H4 (cell line): ENCODE results near the gene TRMO. TPM values are rescaled to one million over a fixed set of nuclear protein-coding genes. Genes with fewer than 3 reads are reported as not detected.
A peak's percentile ranks its signal among the peaks of the same experiment; 100 is the strongest.
"Not testable (repeated sequence)": the region's sequence is repeated elsewhere in the genome, so short reads cannot be mapped to it uniquely, and the experiment has no call there.

ENCODE experiments used
- DNase-seq: peaks from one replicate; pipeline ENCODE4 v3.0.0-alpha.2; 2015; ENCODE audit warnings: low spot score
- total RNA-seq: library from RNA; depleted of rRNA; stranded (reverse); fragments of >200 nt; shearing (Covaris generic); gene quantifications from 2 replicates; pipeline ENCODE4 v1.2.3, GENCODE V29; 2014; rRNA removed

TRMO gene
- 16.6 and 19.1 TPM in 2 replicates for total RNA-seq

- DNase-seq = peak; percentile 98
Observed at GRCh38 chr9:97921959-97922724, at the start of gene TRMO. Gene TRMO, minus strand, starts transcription at chr9:97922500. Its CDS starts 7 bp downstream, at chr9:97922493.

- no peak for DNase-seq
Observed at GRCh38 chr9:97970165-97970564, 47.9 kb upstream of the TRMO start.

DNA sequence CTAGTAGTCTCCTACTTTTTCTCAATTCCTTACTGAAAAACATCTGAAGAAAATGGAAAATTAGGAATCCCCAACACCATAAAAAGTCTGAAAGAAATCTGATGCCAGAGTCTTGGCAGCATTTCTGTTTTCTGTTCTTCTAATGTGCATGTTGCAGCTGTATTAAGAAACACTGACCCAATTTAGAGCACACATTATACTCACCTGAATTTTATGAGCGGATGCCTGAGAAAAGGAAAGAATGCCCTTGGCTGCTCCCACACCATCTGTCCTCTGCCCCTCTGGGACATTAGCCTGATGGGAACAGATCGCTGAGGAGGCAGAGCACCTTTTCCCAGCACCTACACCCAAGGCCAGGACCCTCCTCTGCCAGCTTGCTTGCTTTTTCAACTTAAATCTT, 46.7 kb upstream of the TRMO start:
- DNase-seq = no peak

DNA sequence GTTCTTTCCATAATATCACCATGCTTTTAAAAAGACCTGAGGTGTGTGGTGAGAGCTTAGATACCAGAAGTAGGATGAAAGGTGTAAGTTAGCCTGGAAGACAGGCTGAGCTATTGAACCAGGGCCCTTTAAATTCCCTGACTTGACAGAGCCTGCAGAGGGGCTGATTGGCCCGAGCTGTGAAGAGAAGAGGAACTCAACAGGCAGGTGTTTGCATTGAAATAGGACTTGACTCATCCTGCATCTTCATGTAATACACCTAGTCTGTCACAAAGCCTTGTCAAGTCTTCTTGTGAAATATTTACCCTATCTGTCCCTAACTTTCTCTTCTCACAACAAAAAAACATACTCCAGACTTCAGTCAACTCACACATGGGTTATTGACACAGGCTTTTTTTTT, 44.2 kb upstream of the TRMO start:
- no peak for DNase-seq

- DNase-seq = no peak
Observed at GRCh38 chr9:97964901-97965300, 42.6 kb upstream of the TRMO start.

GRCh38 chr9:97963232-97963631, 40.9 kb upstream of the TRMO start:
- no peak for DNase-seq

- no peak for DNase-seq
Observed at GRCh38 chr9:97962575-97962974, 40.3 kb upstream of the TRMO start.

DNA sequence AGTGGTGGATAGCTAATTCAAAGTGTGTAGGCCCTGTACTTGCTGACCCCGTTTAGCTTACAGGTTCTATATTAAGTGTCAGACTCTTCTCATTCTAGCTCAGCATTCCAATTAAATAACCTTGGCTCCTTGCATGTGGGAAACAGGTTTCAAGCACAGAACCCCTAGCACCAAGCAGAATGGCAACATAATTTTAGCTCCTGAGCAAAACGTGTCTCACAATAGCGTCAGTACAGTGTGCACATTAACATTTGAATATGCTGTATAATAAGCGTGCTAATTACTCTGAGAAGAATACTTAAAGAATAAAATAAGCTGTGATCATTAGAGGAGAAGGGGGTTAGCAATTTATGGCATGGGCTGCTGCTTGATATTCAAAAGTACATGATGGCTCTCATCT, 39.8 kb upstream of the TRMO start:
- DNase-seq = no peak

GRCh38 chr9:97961361-97961760, 39.1 kb upstream of the TRMO start:
- DNase-seq = no peak

DNA sequence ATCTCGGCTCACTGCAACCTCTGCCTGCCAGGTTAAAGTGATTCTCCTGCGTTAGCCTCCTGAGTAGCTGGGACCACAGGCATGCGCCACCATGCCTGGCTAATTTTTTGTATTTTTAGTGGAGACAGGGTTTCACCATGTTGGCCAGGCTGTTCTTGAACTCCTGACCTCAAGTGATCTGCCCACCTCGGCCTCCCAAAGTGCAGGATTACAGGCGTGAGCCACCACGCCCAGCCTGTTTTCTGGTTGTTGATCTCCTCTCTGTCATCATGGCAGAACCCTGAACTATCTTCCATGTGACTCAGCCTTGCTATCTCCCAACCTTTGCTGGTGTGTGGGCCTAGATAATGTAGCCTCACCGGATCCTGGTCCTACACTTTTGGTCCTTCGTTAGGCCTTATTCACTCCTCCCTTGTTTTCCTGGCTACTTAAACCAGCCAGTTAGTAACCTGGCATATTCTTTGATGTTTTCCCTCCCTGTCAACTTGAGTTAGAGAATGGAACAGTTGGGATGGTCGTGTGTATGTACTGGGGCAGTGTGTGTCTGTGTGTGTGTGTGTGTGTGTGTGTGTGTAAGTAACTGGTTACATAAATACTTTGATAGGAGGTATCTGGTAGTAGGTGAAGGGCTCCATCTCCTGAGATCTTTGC, 38.5 kb upstream of the TRMO start:
- not testable (repeated sequence) for DNase-seq

DNA sequence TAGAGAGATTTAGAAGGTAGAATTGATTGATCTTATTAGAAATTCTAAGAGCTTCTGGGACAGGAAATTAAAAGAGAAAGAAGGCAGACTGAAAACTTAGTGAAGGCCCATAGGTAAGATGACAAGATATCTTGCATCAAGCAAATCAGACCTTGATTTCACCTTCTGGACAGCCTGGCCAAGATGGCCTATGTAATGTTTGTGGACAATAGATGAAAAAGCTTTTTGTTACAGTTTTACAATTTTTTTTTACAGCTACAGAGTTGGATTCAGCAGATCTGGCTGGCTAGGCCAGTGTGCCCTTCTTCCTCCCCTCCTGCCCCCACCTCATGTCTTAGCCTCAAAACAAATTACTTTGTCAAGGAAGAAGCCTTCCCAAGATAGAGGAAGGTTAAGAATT, 37.3 kb upstream of the TRMO start:
- DNase-seq = no peak

DNA sequence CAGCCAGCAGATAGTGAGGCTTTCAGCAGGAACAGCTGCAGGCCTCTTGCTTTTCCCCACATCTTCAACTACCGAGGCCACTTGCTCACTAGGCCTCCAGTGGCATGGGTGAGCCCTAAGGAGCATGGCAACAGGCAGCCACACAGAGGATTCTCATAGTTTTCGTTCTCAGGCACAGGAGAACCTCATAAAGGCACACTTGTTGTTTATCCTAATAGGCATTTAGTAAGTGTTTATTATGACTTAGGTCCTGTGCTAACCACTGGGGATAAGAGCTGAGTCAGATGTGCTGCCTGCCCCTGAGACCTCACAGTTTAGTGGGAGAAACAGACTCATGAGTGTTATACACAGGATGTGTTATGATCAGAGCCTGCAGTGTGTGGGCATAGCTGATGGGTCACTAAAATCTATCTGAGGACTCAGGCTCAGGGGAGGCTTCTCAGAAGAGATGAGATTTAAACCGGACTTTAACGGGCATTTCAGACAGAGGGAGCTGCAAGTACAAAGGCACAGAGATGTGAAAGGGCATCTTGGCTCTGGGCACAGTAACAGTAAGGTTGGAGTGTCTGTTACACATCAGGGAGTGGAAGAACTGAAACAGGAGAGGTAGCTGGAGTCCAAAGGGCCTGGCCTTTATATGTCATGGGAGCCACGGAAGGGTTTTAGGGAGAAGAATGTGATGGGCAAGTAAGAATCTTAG, 36.7 kb upstream of the TRMO start:
- DNase-seq = peak; percentile 78

DNA sequence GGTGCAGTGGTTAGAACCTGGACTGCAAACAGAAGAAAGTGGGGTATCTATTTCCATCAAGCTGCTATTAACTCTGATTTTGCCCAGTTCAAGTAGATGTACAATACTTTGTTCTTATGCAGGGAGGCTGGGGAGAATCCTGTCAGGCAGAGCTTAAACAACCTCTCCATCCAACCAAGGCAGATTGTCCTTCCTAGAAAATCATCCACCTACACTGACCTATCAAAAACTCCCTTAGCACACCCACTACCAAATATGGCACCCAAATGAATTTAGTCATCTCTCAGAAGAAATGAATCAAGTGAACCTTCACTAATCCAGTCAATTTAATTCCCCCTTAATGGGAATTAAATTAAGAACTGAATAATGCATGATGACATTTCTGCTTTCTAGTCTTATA, 34.0 kb upstream of the TRMO start:
- no peak for DNase-seq

- peak; percentile 39 for DNase-seq
Observed at GRCh38 chr9:97954550-97954989, 32.3 kb upstream of the TRMO start.

DNA sequence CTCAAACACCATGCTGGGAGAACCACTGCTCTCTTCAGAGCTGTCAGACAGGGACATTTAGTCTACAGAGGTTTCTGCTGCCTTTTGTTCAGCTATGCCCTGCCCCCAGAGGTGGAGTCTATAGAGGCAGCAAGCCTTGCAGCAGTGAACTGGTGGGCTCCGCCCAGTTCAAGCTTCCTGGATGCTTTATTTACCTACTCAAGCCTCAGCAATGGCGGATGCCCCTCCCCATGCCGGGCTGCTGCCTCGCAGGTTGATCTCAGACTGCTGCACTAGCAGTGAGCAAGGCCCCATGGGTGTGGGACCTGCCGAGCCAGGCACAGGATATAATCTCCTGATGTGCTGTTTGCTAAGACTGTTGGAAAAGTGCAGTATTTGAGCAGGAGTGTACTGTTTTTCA, 28.6 kb upstream of the TRMO start:
- not testable (repeated sequence) for DNase-seq

GRCh38 chr9:97947094-97947493, 24.8 kb upstream of the TRMO start:
- not testable (repeated sequence) for DNase-seq

DNA sequence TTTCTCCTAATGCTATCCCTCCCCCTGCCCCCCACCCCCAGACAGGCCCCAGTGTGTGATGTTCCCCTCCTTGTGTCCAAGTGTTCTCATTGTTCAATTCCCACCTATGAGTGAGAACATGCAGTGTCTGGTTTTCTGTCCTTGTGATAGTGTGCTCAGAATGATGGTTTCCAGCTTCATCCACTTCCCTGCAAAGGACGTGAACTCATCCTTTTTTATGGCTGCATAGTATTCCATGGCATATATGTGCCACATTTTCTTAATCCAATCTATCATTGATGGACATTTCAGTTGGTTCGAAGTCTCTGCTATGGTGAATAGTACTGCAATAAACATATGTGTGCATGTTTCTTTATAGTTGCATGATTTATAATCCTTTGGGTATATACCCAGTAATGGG, 23.2 kb upstream of the TRMO start:
- not testable (repeated sequence) for DNase-seq

- no peak for DNase-seq
Observed at GRCh38 chr9:97944612-97945011, 22.3 kb upstream of the TRMO start.

DNA sequence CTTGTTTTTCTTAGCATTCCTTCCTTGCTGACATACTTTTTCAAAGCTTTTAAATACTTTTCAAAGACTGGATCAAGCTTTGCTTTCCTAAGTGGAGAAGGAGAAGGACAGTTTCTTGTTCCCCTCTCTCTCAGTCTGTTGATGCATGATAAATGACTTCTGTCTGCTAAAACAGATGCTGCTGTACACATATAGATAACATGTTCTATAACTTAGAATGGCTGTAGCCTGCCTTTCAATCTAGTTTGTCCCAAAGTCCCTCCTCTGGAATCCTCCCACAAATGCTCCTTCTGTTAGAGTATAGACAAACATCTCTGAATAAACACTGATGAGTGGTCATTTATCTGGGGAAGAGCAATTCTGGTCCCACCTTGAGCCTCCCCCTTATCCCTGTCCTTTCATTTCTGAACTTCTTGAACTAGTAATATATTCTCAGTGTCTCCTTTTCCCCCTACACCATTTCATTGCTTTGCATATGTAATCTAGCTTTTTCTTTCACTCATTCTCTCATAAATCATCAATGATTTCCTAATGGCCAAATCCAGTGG, 21.1 kb upstream of the TRMO start:
- no peak for DNase-seq

DNA sequence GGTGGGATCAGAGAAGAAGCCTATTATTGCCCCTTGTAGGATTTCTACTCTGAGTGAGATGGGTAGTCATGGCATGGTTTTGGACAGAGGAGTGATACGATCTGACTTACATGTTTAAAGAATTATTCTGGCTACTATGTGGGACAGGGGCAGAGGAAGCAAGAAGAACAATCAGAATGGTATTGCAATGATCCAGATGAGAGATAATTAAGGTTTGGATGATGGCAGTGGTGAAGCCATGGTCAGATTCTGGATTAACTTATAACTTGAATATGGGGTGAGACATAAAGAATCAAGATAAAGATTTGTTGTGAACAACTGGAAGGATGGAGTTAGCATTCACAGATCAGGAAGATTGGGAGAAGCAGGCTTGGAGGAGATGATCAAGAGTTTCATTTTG, 19.0 kb upstream of the TRMO start:
- no peak for DNase-seq

GRCh38 chr9:97940741-97941140, 18.4 kb upstream of the TRMO start:
- DNase-seq = no peak

- DNase-seq = no peak
Observed at GRCh38 chr9:97940233-97940632, 17.9 kb upstream of the TRMO start.
